HepG2 (cell line): ENCODE results near the gene JSRP1. TPM values are rescaled to one million over a fixed set of nuclear protein-coding genes. Genes with fewer than 3 reads are reported as not detected.

Experiments used
- ATAC-seq: fragments of 200-7000 bp; cut with Tn5 transposase; 3 replicates; pipeline ENCODE4 v1.9.1; 2020; ENCODE audit warnings: mild to moderate bottlenecking, moderate library complexity
- BruUV-seq: library from RNA; stranded (reverse); fragments of 400-500 nt; replicated peaks from 2 replicates; lab custom pipeline; 2021; lab: Mats Ljungman, UMichigan
- CTCF ChIA-PET: fragments of 300-600 bp; formaldehyde crosslinking; extraction: SDS; loops from one replicate; lab custom pipeline; 2021; ENCODE audit warnings: low total read pairs, inconsistent platforms, low intra/inter-chr PET ratio; lab: Yijun Ruan, JAX
- POLR2A ChIA-PET: fragments of 350-600 bp; sonication (Branson Sonifier 250); formaldehyde crosslinking; loops from one replicate; lab custom pipeline; 2020; ENCODE audit warnings: antibody characterized with exemption, inconsistent platforms; lab: Yijun Ruan, JAX
- DNase-seq: peaks from one replicate; pipeline ENCODE4 v3.0.0-alpha.2; 2015; ENCODE audit warnings: low spot score
- FAIRE-seq: peaks from 3 replicates; lab custom pipeline; 2011; peaks lifted over from hg19 to GRCh38; lab: Jason Lieb, UNC
- H2AFZ ChIP-seq: one replicate; pipeline ENCODE4 v1.6.1; 2011; ENCODE audit warnings: low read length, inconsistent platforms
- H3K27ac ChIP-seq: fragments of 300-600 bp; 3 replicates; pipeline ENCODE4 v1.8.0; 2011; ENCODE audit warnings: mixed run types, mild to moderate bottlenecking, mixed read lengths, low read length, inconsistent platforms; ENCODE audit not compliant: insufficient read depth; ENCODE audit errors: extremely low read length
- H3K27me3 ChIP-seq, 2 experiments: fragments of 200-600 bp in 1 of 2; 2 replicates in 1 of 2; 3 replicates in 1 of 2; pipeline versions ENCODE4 v1.6.0 to v1.8.0; 2011; ENCODE audit warnings: low read length in 2 of 2, mild to moderate bottlenecking in 2 of 2, moderate library complexity in 2 of 2, inconsistent platforms in 1 of 2; ENCODE audit not compliant: insufficient read depth in 2 of 2, control insufficient read depth in 1 of 2
- H3K36me3 ChIP-seq, 2 experiments: fragments of 200-600 bp in 1 of 2; replicated peaks in 1 of 2; 2 replicates in 1 of 2; 3 replicates in 1 of 2; pipeline versions ENCODE4 v1.5.1 to v1.8.0; 2011; ENCODE audit warnings: low read length in 2 of 2, inconsistent platforms in 1 of 2; ENCODE audit not compliant: insufficient read depth in 2 of 2, control insufficient read depth in 1 of 2
- H3K4me1 ChIP-seq: 2 replicates; pipeline ENCODE4 v1.5.1; 2012; ENCODE audit warnings: low read length, inconsistent platforms; ENCODE audit not compliant: insufficient read depth
- H3K4me2 ChIP-seq: 2 replicates; pipeline ENCODE4 v1.6.0; 2011; ENCODE audit warnings: low read depth, low read length, inconsistent platforms
- H3K4me3 ChIP-seq, 3 experiments: fragments of 200-600 bp in 1 of 3; sonication (generic), shearing (Covaris generic) in 1 of 3; replicated peaks in 1 of 3; 2 replicates each; pipeline ENCODE4 v1.5.1; 2011 to 2016; ENCODE audit warnings: low read length in 3 of 3, inconsistent platforms in 2 of 3, low read depth in 2 of 3, mild to moderate bottlenecking in 2 of 3, control low read depth in 1 of 3, mixed read lengths in 1 of 3; ENCODE audit not compliant: insufficient read depth in 1 of 3
- H3K79me2 ChIP-seq: one replicate; pipeline ENCODE4 v1.6.1; 2011; ENCODE audit warnings: low read length, inconsistent platforms; ENCODE audit not compliant: insufficient read depth
- H3K9ac ChIP-seq: 2 replicates; pipeline ENCODE4 v1.6.0; 2011; ENCODE audit warnings: mild to moderate bottlenecking, low read depth, low read length, inconsistent platforms; ENCODE audit not compliant: insufficient read depth
- H3K9me3 ChIP-seq: 2 replicates; pipeline ENCODE4 v1.5.1; 2012; ENCODE audit warnings: mild to moderate bottlenecking, low read length
- H4K20me1 ChIP-seq: 2 replicates; pipeline ENCODE4 v1.6.0; 2011; ENCODE audit warnings: inconsistent platforms, mild to moderate bottlenecking, low read length, moderate library complexity; ENCODE audit not compliant: insufficient read depth
- CHD4 ChIP-seq: fragments of 200-600 bp; sonication (generic); IDR thresholded peaks from 2 replicates; pipeline ENCODE4 v1.7.0; 2017; ENCODE audit warnings: mild to moderate bottlenecking, low read length, borderline replicate concordance
- FIP1L1 ChIP-seq: fragments of 200-400 bp; formaldehyde crosslinking; IDR thresholded peaks from 2 replicates; pipeline ENCODE4 v1.6.1; 2018; ENCODE audit warnings: low read depth, mild to moderate bottlenecking, low read length, moderate library complexity, borderline replicate concordance; ENCODE audit not compliant: insufficient read depth
- KDM6A ChIP-seq: IDR thresholded peaks from 2 replicates; pipeline ENCODE4 v1.6.1; 2016; ENCODE audit warnings: low read depth
- MTA1 ChIP-seq: sonication (generic); formaldehyde crosslinking; IDR thresholded peaks from 2 replicates; pipeline ENCODE4 v1.4.0; 2020; ENCODE audit warnings: missing genetic modification reagents, mild to moderate bottlenecking, borderline replicate concordance
- PITX1 ChIP-seq: sonication (generic); formaldehyde crosslinking; IDR thresholded peaks from 2 replicates; pipeline ENCODE4 v1.5.1; 2020; ENCODE audit warnings: mild to moderate bottlenecking, missing genetic modification reagents
- RELA ChIP-seq: sonication (generic); formaldehyde crosslinking; IDR thresholded peaks from 2 replicates; pipeline ENCODE4 v1.4.0; 2020; ENCODE audit warnings: missing genetic modification reagents
- STAG1 ChIP-seq: sonication (generic); formaldehyde crosslinking; IDR thresholded peaks from 2 replicates; pipeline ENCODE4 v1.4.0; 2020; ENCODE audit warnings: missing genetic modification reagents
- TRIM22 ChIP-seq: fragments of 450-650 bp; IDR thresholded peaks from 2 replicates; pipeline ENCODE4 v1.6.1; 2017
- ZNF160 ChIP-seq: sonication (generic); formaldehyde crosslinking; IDR thresholded peaks from 2 replicates; pipeline ENCODE4 v1.8.0; 2022; ENCODE audit warnings: mild to moderate bottlenecking, inconsistent platforms, missing genetic modification reagents
- ZNF430 ChIP-seq: sonication (generic); formaldehyde crosslinking; IDR thresholded peaks from 2 replicates; pipeline ENCODE4 v1.9.0; 2021; ENCODE audit warnings: mild to moderate bottlenecking, missing genetic modification reagents
- ZNF572 ChIP-seq: sonication (generic); formaldehyde crosslinking; IDR thresholded peaks from 2 replicates; pipeline ENCODE4 v1.5.1; 2020; ENCODE audit warnings: mild to moderate bottlenecking, missing genetic modification reagents
- ZNF672 ChIP-seq: sonication (generic); formaldehyde crosslinking; IDR thresholded peaks from 2 replicates; pipeline ENCODE4 v1.8.1; 2022; ENCODE audit warnings: missing genetic modification reagents
- ZNF792 ChIP-seq: IDR thresholded peaks from 2 replicates; pipeline ENCODE4 v1.6.1; 2016
- WGBS: methylation state at CpG from one replicate; pipeline ENCODE4 v1.1.6; 2017; ENCODE audit warnings: low lambda C conversion rate; 5-methylcytosine and 5-hydroxymethylcytosine counted together
- in situ Hi-C: cut with HindIII; loops from 2 replicates; pipeline ENCODE4 v1.10.0; 2017; ENCODE audit warnings: low pct_unique_long_range_greater_than_20kb; ENCODE audit not compliant: extremely low pct_ligation_motif_present
- intact Hi-C: fragments of 100-400 bp; cut with micrococcal nuclease; formaldehyde crosslinking; loops from one replicate; pipeline ENCODE4 v1.10.0; 2022; ENCODE audit not compliant: unreplicated experiment
- polyA plus RNA-seq, 8 experiments: library from polyadenylated mRNA; depleted of rRNA in 3 of 8; stranded (reverse) in 7 of 8; unstranded in 1 of 8; fragments of >200 nt; fragmentation: Illumina TruSeq in 4 of 8; extraction: Trizol in 4 of 8; gene quantifications; 2 replicates each; pipeline versions ENCODE4 v1.2.1 to v1.2.3, GENCODE V29; 2011 to 2016; ENCODE audit warnings: low read depth in 4 of 8, missing spikeins in 1 of 8, mixed read lengths in 1 of 8; ENCODE audit not compliant: insufficient read depth in 1 of 8
- total RNA-seq, 5 experiments: library from RNA; depleted of rRNA; stranded (reverse); fragments of >200 nt; fragmentation: Illumina TruSeq; extraction: Trizol; gene quantifications; 2 replicates each; pipeline ENCODE4 v1.2.3, GENCODE V29; 2016; ENCODE audit warnings: low read depth in 1 of 5
- TF ChIP-seq, protein P1 (sequence below): sonication (generic); formaldehyde crosslinking; IDR thresholded peaks from 2 replicates; pipeline ENCODE4 v1.8.1; 2022; ENCODE audit warnings: low read depth, mild to moderate bottlenecking, missing genetic modification reagents
- TF ChIP-seq, protein P2 (sequence below): fragments of 450-650 bp; IDR thresholded peaks from 2 replicates; pipeline ENCODE4 v1.6.1; 2017; ENCODE audit warnings: mild to moderate bottlenecking
- TF ChIP-seq, protein P3 (sequence below): IDR thresholded peaks from 2 replicates; pipeline ENCODE4 v1.6.1; 2016; ENCODE audit warnings: mild to moderate bottlenecking, missing biosample characterization, missing genetic modification reagents

Gene JSRP1
- total and polyA plus RNA-seq, 2 of the 13 experiments (the other 11 are each of a cell fraction or from before 2014, with no cell fraction given), result 0.16 to 0.38 TPM

DNA sequence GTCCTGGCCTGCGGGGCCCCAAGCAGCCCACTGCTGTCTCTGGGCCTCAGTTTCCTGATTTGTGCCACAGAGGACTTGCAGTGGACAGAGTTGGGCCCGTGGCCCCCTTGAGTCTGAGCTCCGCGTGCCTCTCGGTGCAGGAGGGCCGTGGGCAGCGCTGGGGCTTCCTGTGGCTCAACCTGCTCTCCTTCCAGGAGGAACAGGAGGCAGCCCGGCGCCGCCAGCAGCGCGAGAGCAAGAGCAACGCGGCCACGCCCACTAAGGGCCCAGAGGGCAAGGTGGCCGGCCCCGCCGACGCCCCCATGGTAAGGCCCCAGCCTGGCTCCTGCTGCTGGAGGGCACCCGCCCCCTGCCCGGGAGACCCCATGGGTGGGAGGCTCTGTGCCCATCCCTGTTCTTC lies 46.0 kb downstream of the JSRP1 start:
- H3K9ac ChIP-seq, result no peak overlapping the region
- no TSS peak for BruUV-seq
- ATAC-seq (no peak), FAIRE-seq (no peak), DNase-seq (no peak)
- TF ChIP-seq PITX1 (CRISPR knock-in tag) (no peak), STAG1 (CRISPR knock-in tag) (no peak), CHD4 (no peak), ZNF160 (no peak), KDM6A (no peak), ZNF572 (CRISPR knock-in tag) (no peak), TRIM22 (no peak), ZNF430 (CRISPR knock-in tag) (no peak), RELA (CRISPR knock-in tag) (no peak), MTA1 (CRISPR knock-in tag) (no peak), ZNF792 (CRISPR knock-in tag) (no peak), ZNF672 (CRISPR knock-in tag) (no peak), FIP1L1 (no peak)
- TF ChIP-seq, protein P1, sequence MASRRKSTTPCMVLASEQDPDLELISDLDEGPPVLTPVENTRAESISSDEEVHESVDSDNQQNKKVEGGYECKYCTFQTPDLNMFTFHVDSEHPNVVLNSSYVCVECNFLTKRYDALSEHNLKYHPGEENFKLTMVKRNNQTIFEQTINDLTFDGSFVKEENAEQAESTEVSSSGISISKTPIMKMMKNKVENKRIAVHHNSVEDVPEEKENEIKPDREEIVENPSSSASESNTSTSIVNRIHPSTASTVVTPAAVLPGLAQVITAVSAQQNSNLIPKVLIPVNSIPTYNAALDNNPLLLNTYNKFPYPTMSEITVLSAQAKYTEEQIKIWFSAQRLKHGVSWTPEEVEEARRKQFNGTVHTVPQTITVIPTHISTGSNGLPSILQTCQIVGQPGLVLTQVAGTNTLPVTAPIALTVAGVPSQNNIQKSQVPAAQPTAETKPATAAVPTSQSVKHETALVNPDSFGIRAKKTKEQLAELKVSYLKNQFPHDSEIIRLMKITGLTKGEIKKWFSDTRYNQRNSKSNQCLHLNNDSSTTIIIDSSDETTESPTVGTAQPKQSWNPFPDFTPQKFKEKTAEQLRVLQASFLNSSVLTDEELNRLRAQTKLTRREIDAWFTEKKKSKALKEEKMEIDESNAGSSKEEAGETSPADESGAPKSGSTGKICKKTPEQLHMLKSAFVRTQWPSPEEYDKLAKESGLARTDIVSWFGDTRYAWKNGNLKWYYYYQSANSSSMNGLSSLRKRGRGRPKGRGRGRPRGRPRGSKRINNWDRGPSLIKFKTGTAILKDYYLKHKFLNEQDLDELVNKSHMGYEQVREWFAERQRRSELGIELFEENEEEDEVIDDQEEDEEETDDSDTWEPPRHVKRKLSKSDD (CRISPR knock-in tag), result no peak
- TF ChIP-seq, protein P2, sequence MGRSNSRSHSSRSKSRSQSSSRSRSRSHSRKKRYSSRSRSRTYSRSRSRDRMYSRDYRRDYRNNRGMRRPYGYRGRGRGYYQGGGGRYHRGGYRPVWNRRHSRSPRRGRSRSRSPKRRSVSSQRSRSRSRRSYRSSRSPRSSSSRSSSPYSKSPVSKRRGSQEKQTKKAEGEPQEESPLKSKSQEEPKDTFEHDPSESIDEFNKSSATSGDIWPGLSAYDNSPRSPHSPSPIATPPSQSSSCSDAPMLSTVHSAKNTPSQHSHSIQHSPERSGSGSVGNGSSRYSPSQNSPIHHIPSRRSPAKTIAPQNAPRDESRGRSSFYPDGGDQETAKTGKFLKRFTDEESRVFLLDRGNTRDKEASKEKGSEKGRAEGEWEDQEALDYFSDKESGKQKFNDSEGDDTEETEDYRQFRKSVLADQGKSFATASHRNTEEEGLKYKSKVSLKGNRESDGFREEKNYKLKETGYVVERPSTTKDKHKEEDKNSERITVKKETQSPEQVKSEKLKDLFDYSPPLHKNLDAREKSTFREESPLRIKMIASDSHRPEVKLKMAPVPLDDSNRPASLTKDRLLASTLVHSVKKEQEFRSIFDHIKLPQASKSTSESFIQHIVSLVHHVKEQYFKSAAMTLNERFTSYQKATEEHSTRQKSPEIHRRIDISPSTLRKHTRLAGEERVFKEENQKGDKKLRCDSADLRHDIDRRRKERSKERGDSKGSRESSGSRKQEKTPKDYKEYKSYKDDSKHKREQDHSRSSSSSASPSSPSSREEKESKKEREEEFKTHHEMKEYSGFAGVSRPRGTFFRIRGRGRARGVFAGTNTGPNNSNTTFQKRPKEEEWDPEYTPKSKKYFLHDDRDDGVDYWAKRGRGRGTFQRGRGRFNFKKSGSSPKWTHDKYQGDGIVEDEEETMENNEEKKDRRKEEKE, result no peak
- TF ChIP-seq, protein P3, sequence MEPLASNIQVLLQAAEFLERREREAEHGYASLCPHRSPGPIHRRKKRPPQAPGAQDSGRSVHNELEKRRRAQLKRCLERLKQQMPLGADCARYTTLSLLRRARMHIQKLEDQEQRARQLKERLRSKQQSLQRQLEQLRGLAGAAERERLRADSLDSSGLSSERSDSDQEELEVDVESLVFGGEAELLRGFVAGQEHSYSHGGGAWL (CRISPR knock-in tag), result no peak
- intact Hi-C loops, result no loop called here
- ChIA-PET POLR2A (no interaction called here), CTCF (no interaction called here)
- H3K79me2 ChIP-seq, result peaks cover 4% of the 10 kb centered on the region
- H3K27ac ChIP-seq, result no peak overlapping the region
- no peak overlapping the region for H3K4me2 ChIP-seq
- peaks cover 40 to 81% of the 10 kb centered on the region in 2 experiments for H3K36me3 ChIP-seq
- no peak overlapping the region for H3K4me3 ChIP-seq
- H3K4me1 ChIP-seq, result peaks cover 27% of the 10 kb centered on the region
- WGBS, result 97% methylated on average over 7 of the region's 21 CpGs
- H3K27me3 ChIP-seq, result no peaks in the 10 kb centered on the region
- H4K20me1 ChIP-seq, result no peaks in the 10 kb centered on the region
- in situ Hi-C loops, result loop anchor here (5.0 kb wide), 1 partner anchor 38 kb away; no protein-coding TSS in a partner anchor
- no peaks in the 10 kb centered on the region for H3K9me3 ChIP-seq
- no peak overlapping the region for H2AFZ ChIP-seq
